ENCODE data around the gene C16orf87. TPM values are rescaled to one million over a fixed set of nuclear protein-coding genes. Genes with fewer than 3 reads are reported as not detected.

C16orf87 gene
- total RNA-seq, 1 donor from 2014 or later: 25.0 TPM

GRCh38 chr16:46866286-46866685, 35.3 kb upstream of the C16orf87 start:
- Mint-ChIP-seq H3K4me1 (ENCODE audit: low read depth, unreplicated experiment) (no peaks in the 10 kb centered on the region), H3K9me3 (ENCODE audit: unreplicated experiment) (peaks cover 2% of the 10 kb centered on the region), H3K27ac (ENCODE audit: unreplicated experiment) (no peak overlapping the region), H3K36me3 (ENCODE audit: low read depth, unreplicated experiment) (peaks cover 2% of the 10 kb centered on the region), H3K4me3 (ENCODE audit: unreplicated experiment) (no peak overlapping the region), H3K27me3 (ENCODE audit: low read depth, unreplicated experiment) (no peaks in the 10 kb centered on the region)
- H3K4me2 ChIP-seq (ENCODE audit: low read length): no peak overlapping the region
- H3K27ac ChIP-seq (ENCODE audit: low read depth, low read length): no peak overlapping the region
- FAIRE-seq (no peak), DNase-seq (ENCODE audit: low read depth) (no peak)
- no peak overlapping the region for H3K9ac ChIP-seq (ENCODE audit: low read length)
- H3K4me3 ChIP-seq (ENCODE audit: insufficient read depth, low read depth, low read length): no peak overlapping the region
- H3K27me3 ChIP-seq (ENCODE audit: insufficient read depth, low read length): no peaks in the 10 kb centered on the region
- H3K9me3 ChIP-seq (ENCODE audit: insufficient read depth, low read depth, low read length): no peaks in the 10 kb centered on the region
- no peaks in the 10 kb centered on the region for H3K36me3 ChIP-seq (ENCODE audit: insufficient read depth, low read length)
- H3K4me1 ChIP-seq (ENCODE audit: insufficient read depth, low read length): no peaks in the 10 kb centered on the region
- H3K79me2 ChIP-seq (ENCODE audit: insufficient read depth, low read length): no peaks in the 10 kb centered on the region
- no peaks in the 10 kb centered on the region for H4K20me1 ChIP-seq (ENCODE audit: insufficient read depth, low read length)
- no peak overlapping the region for H2AFZ ChIP-seq (ENCODE audit: low read depth, low read length)
- TF ChIP-seq, protein P1, sequence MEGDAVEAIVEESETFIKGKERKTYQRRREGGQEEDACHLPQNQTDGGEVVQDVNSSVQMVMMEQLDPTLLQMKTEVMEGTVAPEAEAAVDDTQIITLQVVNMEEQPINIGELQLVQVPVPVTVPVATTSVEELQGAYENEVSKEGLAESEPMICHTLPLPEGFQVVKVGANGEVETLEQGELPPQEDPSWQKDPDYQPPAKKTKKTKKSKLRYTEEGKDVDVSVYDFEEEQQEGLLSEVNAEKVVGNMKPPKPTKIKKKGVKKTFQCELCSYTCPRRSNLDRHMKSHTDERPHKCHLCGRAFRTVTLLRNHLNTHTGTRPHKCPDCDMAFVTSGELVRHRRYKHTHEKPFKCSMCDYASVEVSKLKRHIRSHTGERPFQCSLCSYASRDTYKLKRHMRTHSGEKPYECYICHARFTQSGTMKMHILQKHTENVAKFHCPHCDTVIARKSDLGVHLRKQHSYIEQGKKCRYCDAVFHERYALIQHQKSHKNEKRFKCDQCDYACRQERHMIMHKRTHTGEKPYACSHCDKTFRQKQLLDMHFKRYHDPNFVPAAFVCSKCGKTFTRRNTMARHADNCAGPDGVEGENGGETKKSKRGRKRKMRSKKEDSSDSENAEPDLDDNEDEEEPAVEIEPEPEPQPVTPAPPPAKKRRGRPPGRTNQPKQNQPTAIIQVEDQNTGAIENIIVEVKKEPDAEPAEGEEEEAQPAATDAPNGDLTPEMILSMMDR (IDR thresholded peaks at IDR 0.05; ENCODE audit: insufficient read depth, low read depth, low read length): no peak
- TF ChIP-seq EZH2 (IDR thresholded peaks at IDR 0.05; ENCODE audit: insufficient read depth, low read length): no peak

- H3K9me3 Mint-ChIP-seq (ENCODE audit: unreplicated experiment): no peaks in the 10 kb centered on the region
- H3K9me3 ChIP-seq (ENCODE audit: insufficient read depth, low read depth, low read length): no peaks in the 10 kb centered on the region
- peak overlapping the region; percentile 41 for H2AFZ ChIP-seq (ENCODE audit: low read depth, low read length)
- no peaks in the 10 kb centered on the region for H3K36me3 ChIP-seq (ENCODE audit: insufficient read depth, low read length)
- H3K4me3 ChIP-seq (ENCODE audit: insufficient read depth, low read depth, low read length): no peak overlapping the region
- H3K9ac ChIP-seq (ENCODE audit: low read length): no peak overlapping the region
- TF ChIP-seq, protein P1 (IDR thresholded peaks at IDR 0.05; ENCODE audit: insufficient read depth, low read depth, low read length): no peak
- no peak for TF ChIP-seq EZH2 (IDR thresholded peaks at IDR 0.05; ENCODE audit: insufficient read depth, low read length)
- FAIRE-seq (no peak), DNase-seq (ENCODE audit: low read depth) (peak; percentile 27)
- H3K79me2 ChIP-seq (ENCODE audit: insufficient read depth, low read length): no peaks in the 10 kb centered on the region
- H3K27me3 Mint-ChIP-seq (ENCODE audit: low read depth, unreplicated experiment): no peaks in the 10 kb centered on the region
- no peak overlapping the region for H3K4me3 Mint-ChIP-seq (ENCODE audit: unreplicated experiment)
- H3K36me3 Mint-ChIP-seq (ENCODE audit: low read depth, unreplicated experiment): no peaks in the 10 kb centered on the region
- no peak overlapping the region for H3K27ac Mint-ChIP-seq (ENCODE audit: unreplicated experiment)
- peaks cover 4% of the 10 kb centered on the region for H3K4me1 ChIP-seq (ENCODE audit: insufficient read depth, low read length)
- no peak overlapping the region for H3K27ac ChIP-seq (ENCODE audit: low read depth, low read length)
- H3K4me2 ChIP-seq (ENCODE audit: low read length): no peak overlapping the region
- H4K20me1 ChIP-seq (ENCODE audit: insufficient read depth, low read length): no peaks in the 10 kb centered on the region
- H3K4me1 Mint-ChIP-seq (ENCODE audit: low read depth, unreplicated experiment): peaks cover 2% of the 10 kb centered on the region
- H3K27me3 ChIP-seq (ENCODE audit: insufficient read depth, low read length): no peaks in the 10 kb centered on the region
These were observed 31.8 kb upstream of the C16orf87 start for GRCh38 chr16:46862555-46863447.

DNA sequence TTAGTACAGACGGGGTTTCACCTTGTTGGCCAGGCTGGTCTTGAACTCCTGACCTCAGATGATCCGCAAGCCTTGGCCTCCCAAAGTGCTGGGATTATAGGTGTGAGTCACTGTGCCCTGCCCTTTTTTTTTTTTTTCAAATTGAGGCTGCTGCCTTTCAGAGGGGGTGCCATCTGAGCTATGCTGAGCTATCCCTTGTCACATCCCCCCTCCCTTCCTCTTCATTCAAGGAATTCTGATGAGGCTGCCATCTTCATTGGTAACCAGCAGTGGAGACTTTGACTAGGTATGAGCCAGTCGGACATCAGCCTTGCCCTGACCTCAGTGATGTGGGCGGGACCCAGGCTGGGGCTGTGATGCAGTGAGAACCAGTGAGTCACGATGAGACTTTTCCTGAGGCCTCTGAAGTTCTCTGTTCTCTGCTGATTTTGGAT, 28.8 kb upstream of the C16orf87 start:
- H3K4me3 ChIP-seq (ENCODE audit: insufficient read depth, low read depth, low read length): no peak overlapping the region
- peak; percentile 80 for DNase-seq (ENCODE audit: low read depth)
- H3K27me3 Mint-ChIP-seq (ENCODE audit: low read depth, unreplicated experiment): no peaks in the 10 kb centered on the region
- peak overlapping the region; percentile 20 for H3K27ac ChIP-seq (ENCODE audit: low read depth, low read length)
- peaks cover 2% of the 10 kb centered on the region for H3K4me1 Mint-ChIP-seq (ENCODE audit: low read depth, unreplicated experiment)
- peaks cover 4% of the 10 kb centered on the region for H3K4me1 ChIP-seq (ENCODE audit: insufficient read depth, low read length)
- H2AFZ ChIP-seq (ENCODE audit: low read depth, low read length): no peak overlapping the region
- no peaks in the 10 kb centered on the region for H3K36me3 ChIP-seq (ENCODE audit: insufficient read depth, low read length)
- TF ChIP-seq, protein P1 (IDR thresholded peaks at IDR 0.05; ENCODE audit: insufficient read depth, low read depth, low read length): no peak
- H3K4me2 ChIP-seq (ENCODE audit: low read length): peak overlapping the region; percentile 19
- FAIRE-seq: peak; percentile 13
- no peaks in the 10 kb centered on the region for H3K9me3 Mint-ChIP-seq (ENCODE audit: unreplicated experiment)
- no peaks in the 10 kb centered on the region for H3K36me3 Mint-ChIP-seq (ENCODE audit: low read depth, unreplicated experiment)
- H3K9ac ChIP-seq (ENCODE audit: low read length): no peak overlapping the region
- no peak overlapping the region for H3K4me3 Mint-ChIP-seq (ENCODE audit: unreplicated experiment)
- no peaks in the 10 kb centered on the region for H3K27me3 ChIP-seq (ENCODE audit: insufficient read depth, low read length)
- H3K9me3 ChIP-seq (ENCODE audit: insufficient read depth, low read depth, low read length): no peaks in the 10 kb centered on the region
- no peaks in the 10 kb centered on the region for H3K79me2 ChIP-seq (ENCODE audit: insufficient read depth, low read length)
- no peaks in the 10 kb centered on the region for H4K20me1 ChIP-seq (ENCODE audit: insufficient read depth, low read length)
- H3K27ac Mint-ChIP-seq (ENCODE audit: unreplicated experiment): no peak overlapping the region

All from astrocyte (in vitro differentiated cells and primary cell).